Activated CD8-positive, alpha-beta memory T cell treated with anti-CD3 and anti-CD28 coated beads for 36 hours (primary cell): ENCODE data around the gene HCN1. TPM values are rescaled to one million over a fixed set of nuclear protein-coding genes. Genes with fewer than 3 reads are reported as not detected.
"Not testable (repeated sequence)": the region's sequence is repeated elsewhere in the genome, so short reads cannot be mapped to it uniquely, and the experiment has no call there.

Experiments
- CTCF ChIA-PET: fragments of 350-600 bp; sonication (Branson Sonifier 250); formaldehyde crosslinking; loops from one replicate; lab custom pipeline; 2021; ENCODE audit warnings: antibody characterized with exemption; lab: Charles Lee
- POLR2A ChIA-PET: fragments of 350-600 bp; sonication (Branson Sonifier 250); formaldehyde crosslinking; loops from one replicate; lab custom pipeline; 2021; ENCODE audit warnings: antibody characterized with exemption; lab: Charles Lee
- total RNA-seq, 2 experiments: library from RNA; stranded (reverse); gene quantifications; one replicate each; pipeline ENCODE4 v1.2.3, GENCODE V29; 2021

HCN1 gene
- total RNA-seq, 2 experiments from 2014 or later = not detected

GRCh38 chr5:45454114-45454513, 242.1 kb downstream of the HCN1 start:
- ChIA-PET CTCF (no interaction called here), POLR2A (no interaction called here)

GRCh38 chr5:45444856-45445255, 251.3 kb downstream of the HCN1 start:
- POLR2A ChIA-PET, CTCF ChIA-PET: not testable (repeated sequence)

GRCh38 chr5:45440466-45440865, 255.7 kb downstream of the HCN1 start:
- CTCF ChIA-PET = no interaction called here
- POLR2A ChIA-PET = no interaction called here

- POLR2A ChIA-PET = no interaction called here
- CTCF ChIA-PET = no interaction called here
These were observed 258.4 kb downstream of the HCN1 start for GRCh38 chr5:45437752-45438151.

- POLR2A ChIA-PET = no interaction called here
- CTCF ChIA-PET = no interaction called here
These were observed 278.7 kb downstream of the HCN1 start for GRCh38 chr5:45417285-45417998.

GRCh38 chr5:45414620-45415573, 281.3 kb downstream of the HCN1 start:
- CTCF ChIA-PET = no interaction called here
- POLR2A ChIA-PET = no interaction called here

GRCh38 chr5:45411971-45412612, 284.1 kb downstream of the HCN1 start:
- ChIA-PET POLR2A (no interaction called here), CTCF (no interaction called here)

- CTCF ChIA-PET = no interaction called here
These were observed 285.7 kb downstream of the HCN1 start for GRCh38 chr5:45410304-45410995.

GRCh38 chr5:45408067-45408466, 288.1 kb downstream of the HCN1 start:
- CTCF ChIA-PET = no interaction called here
- POLR2A ChIA-PET = no interaction called here

More at GRCh38 chr5:45410304-45410995, 285.7 kb downstream of the HCN1 start:
- POLR2A ChIA-PET = no interaction called here

- CTCF ChIA-PET = no interaction called here
- POLR2A ChIA-PET = no interaction called here
These were observed 293.2 kb downstream of the HCN1 start for GRCh38 chr5:45402804-45403455.

GRCh38 chr5:45399041-45399440, 297.1 kb downstream of the HCN1 start:
- ChIA-PET CTCF (no interaction called here), POLR2A (no interaction called here)

- ChIA-PET CTCF (no interaction called here), POLR2A (no interaction called here)
These were observed 310.7 kb downstream of the HCN1 start for GRCh38 chr5:45385321-45386058.

GRCh38 chr5:45383985-45384384, 312.2 kb downstream of the HCN1 start:
- POLR2A ChIA-PET = no interaction called here
- CTCF ChIA-PET = no interaction called here

- ChIA-PET CTCF (no interaction called here), POLR2A (no interaction called here)
These were observed 313.6 kb downstream of the HCN1 start for GRCh38 chr5:45382583-45382982.

GRCh38 chr5:45376417-45376816, 319.8 kb downstream of the HCN1 start:
- POLR2A ChIA-PET = no interaction called here
- CTCF ChIA-PET = no interaction called here

- ChIA-PET POLR2A (no interaction called here), CTCF (no interaction called here)
These were observed 323.6 kb downstream of the HCN1 start for GRCh38 chr5:45372629-45373028.

- POLR2A ChIA-PET, CTCF ChIA-PET: not testable (repeated sequence)
These were observed 324.8 kb downstream of the HCN1 start for GRCh38 chr5:45371423-45371822.

GRCh38 chr5:45355189-45355992, 340.8 kb downstream of the HCN1 start:
- POLR2A ChIA-PET = no interaction called here
- CTCF ChIA-PET = no interaction called here
